GM21367 (cell line): ENCODE results near the gene UGCG.
"Not testable (repeated sequence)": the region's sequence is repeated elsewhere in the genome, so short reads cannot be mapped to it uniquely, and the experiment has no call there.

ENCODE experiments used
- ATAC-seq: cut with Tn5 transposase; IDR thresholded peaks from one replicate; pipeline ENCODE4 v1.9.1; 2021; ENCODE audit not compliant: unreplicated experiment

UGCG gene

GRCh38 chr9:111890334-111890733 is 6.3 kb upstream of the UGCG start:
- ATAC-seq: no peak

- ATAC-seq: not testable (repeated sequence)
These were observed 5.7 kb upstream of the UGCG start for GRCh38 chr9:111890867-111891266.

GRCh38 chr9:111891910-111892499 is 4.6 kb upstream of the UGCG start:
- ATAC-seq: no peak

GRCh38 chr9:111896942-111897600 is 457 bp downstream of the UGCG start:
- peak; percentile 22 for ATAC-seq

DNA sequence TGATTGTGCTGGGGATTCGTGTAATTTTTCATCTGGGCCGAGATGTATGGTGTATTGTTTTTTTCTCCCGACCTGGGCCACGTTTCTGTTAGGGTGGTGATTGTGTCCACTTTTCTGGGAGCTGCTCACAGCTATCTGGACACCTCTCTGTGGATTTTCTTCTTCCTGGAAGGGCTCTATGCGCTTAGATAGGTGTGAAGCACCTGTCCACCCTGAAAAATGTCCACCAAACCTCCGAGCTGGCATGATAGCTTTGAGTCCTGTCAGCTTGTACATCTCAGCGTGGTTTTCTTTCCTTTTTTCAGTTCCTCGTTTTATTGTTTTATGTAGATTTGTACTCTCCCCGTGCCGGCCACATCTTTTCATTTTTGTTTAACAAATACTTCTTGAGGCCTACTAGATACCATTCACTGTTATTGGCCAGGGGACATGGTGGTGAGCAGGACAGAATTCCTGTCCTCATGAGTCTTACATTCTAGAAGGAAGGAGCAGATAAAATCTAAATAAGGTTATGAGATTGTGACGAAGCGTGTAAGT is 1.1 kb downstream of the UGCG start:
- no peak for ATAC-seq

GRCh38 chr9:111898331-111899096 is 1.9 kb downstream of the UGCG start:
- ATAC-seq: no peak

GRCh38 chr9:111900151-111900857 is 3.7 kb downstream of the UGCG start:
- no peak for ATAC-seq

GRCh38 chr9:111900858-111901612 is 4.4 kb downstream of the UGCG start:
- no peak for ATAC-seq

GRCh38 chr9:111902391-111903139 is 6.0 kb downstream of the UGCG start:
- no peak for ATAC-seq

DNA sequence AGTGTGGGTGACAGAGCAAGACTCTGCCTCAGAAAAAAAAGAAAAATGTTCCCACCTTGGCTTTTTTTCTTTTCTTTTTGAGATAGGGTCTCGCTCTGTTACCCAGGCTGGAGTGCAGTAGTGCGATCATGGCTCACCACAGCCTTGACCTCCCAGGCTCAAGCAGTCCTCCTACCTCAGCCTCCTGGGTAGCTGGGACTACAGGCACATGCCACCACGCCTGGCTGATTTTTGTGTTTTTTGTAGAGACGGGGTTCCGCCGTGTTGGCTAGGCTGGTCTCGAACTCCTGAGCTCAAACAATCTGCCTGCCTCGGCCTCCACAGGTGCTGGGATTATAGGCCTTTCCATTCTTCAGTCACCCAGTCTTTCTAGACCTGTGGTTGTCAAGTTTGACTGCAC is 6.9 kb downstream of the UGCG start:
- not testable (repeated sequence) for ATAC-seq

DNA sequence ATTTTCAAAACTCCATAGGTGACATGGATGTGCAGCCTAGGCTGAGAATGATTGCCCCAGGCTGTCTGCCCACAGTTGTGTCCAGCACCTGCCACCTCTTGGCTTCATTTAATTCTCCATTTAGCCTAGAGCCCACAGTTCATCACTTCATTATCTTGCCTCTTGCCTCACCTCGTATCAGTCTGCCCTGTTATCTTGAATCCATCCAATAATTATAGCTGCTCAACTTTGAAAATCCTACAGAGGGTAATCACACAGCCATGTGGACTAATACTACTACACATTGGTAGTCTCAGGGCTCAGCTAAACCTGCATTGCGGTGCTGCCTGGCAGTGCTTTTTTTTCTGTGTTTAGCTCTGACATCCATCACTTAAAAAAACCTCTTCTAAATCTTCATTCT is 7.4 kb downstream of the UGCG start:
- ATAC-seq: no peak

DNA sequence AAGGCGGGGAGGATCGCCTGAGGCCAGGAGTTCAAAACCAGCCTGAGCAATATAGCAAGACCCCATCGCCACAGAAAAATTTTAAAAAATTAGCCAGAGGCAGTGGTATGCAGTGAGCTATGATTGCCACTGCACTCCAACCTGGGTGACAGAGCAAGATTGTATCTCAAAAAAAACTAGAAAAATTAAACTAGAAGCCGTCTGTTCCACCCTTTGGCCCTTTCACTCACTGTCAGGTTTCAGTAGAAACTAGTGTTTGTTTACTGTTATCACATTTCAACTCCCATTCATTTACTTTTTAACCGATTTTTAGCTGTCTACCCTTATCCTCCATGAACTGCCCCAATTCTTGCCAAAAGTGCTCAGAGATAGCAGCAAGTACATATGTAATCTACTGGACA is 8.3 kb downstream of the UGCG start:
- no peak for ATAC-seq

GRCh38 chr9:111907147-111907546 is 10.5 kb downstream of the UGCG start:
- no peak for ATAC-seq

DNA sequence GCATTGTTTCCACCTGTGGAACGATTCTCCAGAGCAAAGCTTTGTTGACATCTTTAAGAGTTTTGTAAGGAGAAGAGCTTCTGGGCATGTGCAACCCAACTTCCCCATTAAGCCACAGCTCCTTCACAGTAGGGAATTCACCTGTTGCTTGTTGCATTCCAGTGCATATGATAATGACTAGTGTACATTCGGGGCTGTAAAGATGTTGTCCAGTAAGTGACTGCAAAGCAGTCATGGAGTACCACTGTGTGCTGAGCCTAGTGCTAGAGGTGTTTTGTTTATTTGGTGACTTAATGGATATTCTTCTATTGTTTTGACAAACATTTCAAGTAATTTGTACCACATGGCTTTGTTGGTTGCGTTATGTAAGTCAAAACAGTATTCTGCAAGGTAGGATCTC is 12.8 kb downstream of the UGCG start:
- ATAC-seq: no peak

GRCh38 chr9:111910428-111910827 is 13.8 kb downstream of the UGCG start:
- no peak for ATAC-seq

GRCh38 chr9:111913159-111913558 is 16.5 kb downstream of the UGCG start:
- no peak for ATAC-seq

DNA sequence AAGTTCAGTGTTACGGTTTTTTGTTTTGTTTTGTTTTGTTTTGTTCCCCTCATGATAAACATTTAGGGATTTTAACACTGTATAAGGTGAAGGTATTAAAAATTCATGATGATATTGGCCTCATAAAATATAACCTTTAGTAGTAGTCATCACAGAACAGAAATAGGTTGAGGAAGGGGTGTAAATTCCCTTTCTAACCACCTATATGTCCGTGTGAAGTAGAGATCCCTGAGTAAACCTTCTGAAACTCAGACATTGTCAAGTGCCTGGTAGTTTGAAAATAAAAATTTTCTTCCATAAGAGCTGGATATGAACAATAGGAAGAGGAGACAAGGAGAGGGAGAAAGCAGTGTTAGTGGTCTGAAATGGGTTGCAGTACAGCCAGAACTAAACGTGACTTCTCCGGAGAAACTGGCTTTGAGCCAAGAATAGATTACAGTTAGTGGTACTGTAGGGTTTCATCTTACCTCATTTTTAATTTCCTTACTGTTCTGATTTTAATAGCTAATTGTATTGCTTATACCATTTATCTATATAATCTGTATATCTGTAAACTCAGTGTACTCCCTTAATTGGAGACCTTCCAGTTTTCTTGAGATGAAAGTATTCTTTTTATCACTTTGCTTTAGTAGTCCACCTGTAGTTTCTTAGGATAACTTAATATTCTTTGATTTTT is 18.3 kb downstream of the UGCG start:
- ATAC-seq: no peak

- ATAC-seq: no peak
These were observed 18.8 kb downstream of the UGCG start for GRCh38 chr9:111915425-111915758.

GRCh38 chr9:111916234-111916645 is 19.6 kb downstream of the UGCG start:
- peak; percentile 48 for ATAC-seq
